KMS-11 (cell line): ENCODE results near the gene CHRNB1.

Source experiments
- H2AFZ ChIP-seq: fragments of 200-600 bp; sonication (generic); 2 replicates; pipeline ENCODE4 v1.6.1; 2016; ENCODE audit warnings: antibody characterized with exemption, mixed run types, low read depth
- H3K27ac ChIP-seq: fragments of 200-600 bp; sonication (generic); 2 replicates; pipeline ENCODE4 v1.6.1; 2016; ENCODE audit warnings: mild to moderate bottlenecking, mixed run types
- H3K27me3 ChIP-seq: fragments of 200-600 bp; sonication (generic); 2 replicates; pipeline ENCODE4 v1.6.1; 2017; ENCODE audit warnings: mild to moderate bottlenecking, low read depth, mixed run types, moderate library complexity; ENCODE audit not compliant: insufficient read depth
- H3K36me3 ChIP-seq: fragments of 200-600 bp; sonication (generic); 2 replicates; pipeline ENCODE4 v1.6.1; 2017; ENCODE audit warnings: mild to moderate bottlenecking, mixed run types; ENCODE audit not compliant: insufficient read depth
- H3K4me1 ChIP-seq: fragments of 200-600 bp; sonication (generic); 2 replicates; pipeline ENCODE4 v1.6.1; 2016; ENCODE audit warnings: mild to moderate bottlenecking, low read depth, mixed run types; ENCODE audit not compliant: poor library complexity, severe bottlenecking
- H3K4me2 ChIP-seq: fragments of 200-600 bp; sonication (generic); 2 replicates; pipeline ENCODE4 v1.7.0; 2016; ENCODE audit warnings: mild to moderate bottlenecking, mixed run types
- H3K4me3 ChIP-seq: fragments of 200-600 bp; sonication (generic); IDR thresholded peaks from 2 replicates; pipeline ENCODE4 v1.6.1; 2017; ENCODE audit warnings: low read depth, low read length, mixed read lengths; ENCODE audit not compliant: insufficient read depth
- H3K79me2 ChIP-seq: fragments of 200-600 bp; sonication (generic); 2 replicates; pipeline ENCODE4 v1.6.1; 2016; ENCODE audit warnings: low read depth, mixed run types; ENCODE audit not compliant: insufficient read depth
- H3K9ac ChIP-seq: fragments of 200-600 bp; sonication (generic); 2 replicates; pipeline ENCODE4 v1.6.1; 2016; ENCODE audit warnings: mild to moderate bottlenecking, mixed run types
- H4K20me1 ChIP-seq: fragments of 200-600 bp; sonication (generic); 2 replicates; pipeline ENCODE4 v1.6.1; 2016; ENCODE audit warnings: mild to moderate bottlenecking, mixed run types; ENCODE audit not compliant: insufficient read depth
- CTCF ChIP-seq: fragments of 200-600 bp; sonication (generic); conservative IDR thresholded peaks from 2 replicates; pipeline ENCODE4 v1.6.1; 2017; ENCODE audit warnings: low read depth, mild to moderate bottlenecking, antibody characterized with exemption, low read length, moderate library complexity, mixed read lengths

CHRNB1 gene

GRCh38 chr17:7483255-7484066 lies 38.6 kb downstream of the CHRNB1 start:
- Histone ChIP-seq H3K27me3 (no peaks in the 10 kb centered on the region), H4K20me1 (no peaks in the 10 kb centered on the region), H3K4me3 (no peak overlapping the region), H3K79me2 (peaks cover 18% of the 10 kb centered on the region), H3K36me3 (no peaks in the 10 kb centered on the region), H3K4me1 (no peaks in the 10 kb centered on the region), H2AFZ (no peak overlapping the region), H3K27ac (peak overlapping the region; percentile 97), H3K4me2 (peak overlapping the region; percentile 29; the same call in 1 of the 2 replicates), H3K9ac (peak overlapping the region; percentile 97)
- no peak for TF ChIP-seq CTCF

- Histone ChIP-seq H3K36me3 (no peaks in the 10 kb centered on the region), H3K4me3 (no peak within 1 kb of the TSS), H3K4me1 (no peaks in the 10 kb centered on the region), H3K79me2 (peaks cover 23% of the 10 kb centered on the region), H3K4me2 (peak within 1 kb of the TSS; percentile 29; the same call in 1 of the 2 replicates), H3K27ac (peak within 1 kb of the TSS; percentile 97), H3K9ac (peak within 1 kb of the TSS; percentile 97), H3K27me3 (no peaks in the 10 kb centered on the region), H2AFZ (no peak within 1 kb of the TSS), H4K20me1 (no peaks in the 10 kb centered on the region)
- no peak for TF ChIP-seq CTCF
Measured at GRCh38 chr17:7484067-7484918, 39.4 kb downstream of the CHRNB1 start, which contains the start of gene POLR2A. Gene POLR2A (plus strand): TSS chr17:7484366.

GRCh38 chr17:7484919-7485377 lies 40.1 kb downstream of the CHRNB1 start:
- no peaks in the 10 kb centered on the region for H3K36me3 ChIP-seq
- H3K79me2 ChIP-seq: peaks cover 27% of the 10 kb centered on the region
- no peak overlapping the region for H3K4me2 ChIP-seq
- H3K27ac ChIP-seq: no peak overlapping the region
- peak overlapping the region; percentile 12; the same call in 1 of the 2 replicates for H3K9ac ChIP-seq
- no peaks in the 10 kb centered on the region for H4K20me1 ChIP-seq
- no peak overlapping the region for H3K4me3 ChIP-seq
- no peak overlapping the region for H2AFZ ChIP-seq
- no peaks in the 10 kb centered on the region for H3K4me1 ChIP-seq
- TF ChIP-seq CTCF: no peak
- H3K27me3 ChIP-seq: no peaks in the 10 kb centered on the region

GRCh38 chr17:7486181-7486580 lies 41.3 kb downstream of the CHRNB1 start:
- Histone ChIP-seq H2AFZ (no peak overlapping the region), H3K79me2 (peaks cover 37% of the 10 kb centered on the region), H4K20me1 (no peaks in the 10 kb centered on the region), H3K27me3 (no peaks in the 10 kb centered on the region), H3K36me3 (no peaks in the 10 kb centered on the region), H3K27ac (no peak overlapping the region), H3K4me3 (no peak overlapping the region), H3K4me1 (no peaks in the 10 kb centered on the region), H3K4me2 (peak overlapping the region; percentile 29; the same call in 1 of the 2 replicates), H3K9ac (no peak overlapping the region)
- no peak for TF ChIP-seq CTCF
